H9 (cell line): Measurements from ENCODE around the gene FAM13B. TPM values are rescaled to one million over a fixed set of nuclear protein-coding genes. Genes with fewer than 3 reads are reported as not detected.
"Not testable (repeated sequence)": the region's sequence is repeated elsewhere in the genome, so short reads cannot be mapped to it uniquely, and the experiment has no call there.

Source experiments
- DNase-seq: peaks from one replicate; pipeline ENCODE4 v3.0.0-alpha.2; 2017
- H2AFZ ChIP-seq: one replicate; pipeline ENCODE4 v1.6.1; 2013; ENCODE audit warnings: mild to moderate bottlenecking, low read length, control low read depth, moderate library complexity
- H2AK5ac ChIP-seq: 2 replicates; pipeline ENCODE4 v1.6.1; 2013; ENCODE audit warnings: low read length, control low read depth, mixed read lengths; ENCODE audit not compliant: insufficient read length
- H2BK120ac ChIP-seq: one replicate; pipeline ENCODE4 v1.6.1; 2013; ENCODE audit warnings: low read depth, mild to moderate bottlenecking, low read length, control low read depth, inconsistent platforms; ENCODE audit not compliant: poor library complexity, severe bottlenecking
- H2BK12ac ChIP-seq: 2 replicates; pipeline ENCODE4 v1.6.1; 2013; ENCODE audit warnings: low read length, control low read depth, mixed read lengths, low read depth; ENCODE audit not compliant: insufficient read length
- H2BK15ac ChIP-seq: 2 replicates; pipeline ENCODE4 v1.6.1; 2013; ENCODE audit warnings: low read depth, low read length, control low read depth
- H2BK20ac ChIP-seq: one replicate; pipeline ENCODE4 v1.6.1; 2013; ENCODE audit warnings: low read depth, mild to moderate bottlenecking, low read length, control low read depth, inconsistent platforms; ENCODE audit not compliant: poor library complexity, severe bottlenecking
- H2BK5ac ChIP-seq: 2 replicates; pipeline ENCODE4 v1.6.1; 2013; ENCODE audit warnings: low read length, control low read depth, mixed read lengths; ENCODE audit not compliant: insufficient read length
- H3K14ac ChIP-seq: 2 replicates; pipeline ENCODE4 v1.6.1; 2013; ENCODE audit warnings: low read length, control low read depth; ENCODE audit not compliant: insufficient read depth
- H3K18ac ChIP-seq: 2 replicates; pipeline ENCODE4 v1.6.1; 2013; ENCODE audit warnings: low read depth, mild to moderate bottlenecking, mixed read lengths, low read length, control low read depth; ENCODE audit not compliant: insufficient read length
- H3K23ac ChIP-seq: 2 replicates; pipeline ENCODE4 v1.6.1; 2013; ENCODE audit warnings: low read length, control low read depth, mixed read lengths, low read depth; ENCODE audit not compliant: insufficient read length
- H3K23me2 ChIP-seq: 2 replicates; pipeline ENCODE4 v1.6.1; 2013; ENCODE audit warnings: low read depth, mild to moderate bottlenecking, mixed read lengths, low read length, control low read depth; ENCODE audit not compliant: insufficient read length, poor library complexity, severe bottlenecking
- H3K27ac ChIP-seq: 2 replicates; pipeline ENCODE4 v1.5.1; 2013; ENCODE audit warnings: low read length, control low read depth, mixed read lengths, low read depth; ENCODE audit not compliant: insufficient read length
- H3K27me3 ChIP-seq: 2 replicates; pipeline ENCODE4 v1.6.1; 2013; ENCODE audit warnings: low read length, control low read depth, inconsistent platforms; ENCODE audit not compliant: insufficient read depth
- H3K4ac ChIP-seq: 2 replicates; pipeline ENCODE4 v1.6.1; 2013; ENCODE audit warnings: low read depth, mild to moderate bottlenecking, control low read depth, inconsistent platforms, low read length, moderate library complexity
- H3K4me1 ChIP-seq: 2 replicates; pipeline ENCODE4 v1.6.1; 2013; ENCODE audit warnings: low read length, control low read depth, inconsistent platforms; ENCODE audit not compliant: insufficient read depth
- H3K4me2 ChIP-seq: 2 replicates; pipeline ENCODE4 v1.6.1; 2013; ENCODE audit warnings: low read length, control low read depth, mixed read lengths; ENCODE audit not compliant: insufficient read length, insufficient read depth
- H3K56ac ChIP-seq: 2 replicates; pipeline ENCODE4 v1.6.1; 2013; ENCODE audit warnings: low read depth, mild to moderate bottlenecking, mixed read lengths, low read length, control low read depth; ENCODE audit not compliant: insufficient read length
- H3K79me1 ChIP-seq: 2 replicates; pipeline ENCODE4 v1.6.1; 2013; ENCODE audit warnings: low read depth, mild to moderate bottlenecking, moderate library complexity, low read length, control low read depth, inconsistent platforms; ENCODE audit not compliant: insufficient read depth, poor library complexity, severe bottlenecking
- H3K79me2 ChIP-seq: 2 replicates; pipeline ENCODE4 v1.6.1; 2013; ENCODE audit warnings: low read length, control low read depth, inconsistent platforms; ENCODE audit not compliant: insufficient read depth
- H3K9ac ChIP-seq: 2 replicates; pipeline ENCODE4 v1.6.1; 2013; ENCODE audit warnings: low read length, control low read depth, mixed read lengths; ENCODE audit not compliant: insufficient read length; ENCODE audit errors: extremely low read depth
- H3K9me3 ChIP-seq: one replicate; pipeline ENCODE4 v1.6.1; 2013; ENCODE audit warnings: low read depth, low read length, inconsistent platforms; ENCODE audit not compliant: control insufficient read depth
- H3T11ph ChIP-seq: one replicate; pipeline ENCODE4 v1.6.1; 2013; ENCODE audit warnings: mild to moderate bottlenecking, low read length, control low read depth, inconsistent platforms
- H4K20me1 ChIP-seq: one replicate; pipeline ENCODE4 v1.6.1; 2013; ENCODE audit not compliant: control insufficient read depth, insufficient read length, insufficient read depth
- H4K5ac ChIP-seq: 2 replicates; pipeline ENCODE4 v1.6.1; 2013; ENCODE audit warnings: low read depth, mild to moderate bottlenecking, mixed read lengths, low read length, control low read depth; ENCODE audit not compliant: insufficient read length
- H4K8ac ChIP-seq: replicated peaks from 2 replicates; pipeline ENCODE4 v1.6.1; 2013; ENCODE audit warnings: low read length, control low read depth, mixed read lengths, low read depth; ENCODE audit not compliant: insufficient read length
- H4K91ac ChIP-seq: 2 replicates; pipeline ENCODE4 v1.6.1; 2013; ENCODE audit warnings: low read depth, mild to moderate bottlenecking, moderate library complexity, mixed read lengths, low read length, control low read depth; ENCODE audit not compliant: insufficient read length
- H3K27ac Mint-ChIP-seq, 3 experiments: 2 replicates in 2 of 3; 3 replicates in 1 of 3; pipeline ENCODE4 v1.8.0; 2020 to 2021; ENCODE audit warnings: mixed read lengths in 3 of 3, mild to moderate bottlenecking in 1 of 3, moderate library complexity in 1 of 3
- H3K27me3 Mint-ChIP-seq: 2 replicates; pipeline ENCODE4 v1.8.0; 2021; ENCODE audit warnings: low read depth, mild to moderate bottlenecking, moderate library complexity, mixed read lengths
- H3K36me3 Mint-ChIP-seq, 3 experiments: 2 replicates in 2 of 3; 3 replicates in 1 of 3; pipeline ENCODE4 v1.8.0; 2020 to 2021; ENCODE audit warnings: low read depth in 3 of 3, mixed read lengths in 3 of 3; ENCODE audit not compliant: insufficient read depth in 1 of 3
- H3K4me1 Mint-ChIP-seq, 2 experiments: 2 replicates each; pipeline ENCODE4 v1.8.0; 2020; ENCODE audit warnings: mixed read lengths in 2 of 2
- H3K4me3 Mint-ChIP-seq, 2 experiments: 2 replicates in 1 of 2; 3 replicates in 1 of 2; pipeline ENCODE4 v1.8.0; 2020 to 2021; ENCODE audit warnings: mild to moderate bottlenecking in 2 of 2, mixed read lengths in 2 of 2, moderate library complexity in 1 of 2
- H3K9me3 Mint-ChIP-seq, 2 experiments: 2 replicates in 1 of 2; 3 replicates in 1 of 2; pipeline ENCODE4 v1.8.0; 2020; ENCODE audit warnings: mild to moderate bottlenecking in 2 of 2, mixed read lengths in 2 of 2, moderate library complexity in 1 of 2
- CTCF ChIP-seq: fragments of 200-600 bp; sonication (generic); conservative IDR thresholded peaks from 3 replicates; pipeline ENCODE4 v1.8.0; 2021; ENCODE audit warnings: antibody characterized with exemption, mild to moderate bottlenecking
- WGBS: extraction: QIAGEN DNeasy Blood & Tissue Kit; methylation state at CpG from one replicate; pipeline ENCODE4 v1.1.7; 2013; ENCODE audit warnings: missing lambda C conversion rate, low lambda C conversion rate, mixed read lengths; ENCODE audit not compliant: insufficient read length; ENCODE audit errors: extremely low coverage; 5-methylcytosine and 5-hydroxymethylcytosine counted together
- total RNA-seq: library from RNA; stranded (reverse); gene quantifications from 2 replicates; pipeline ENCODE4 v1.2.1, GENCODE V29; 2021

The FAM13B gene
- total RNA-seq, 1 experiment from 2014 or later: 23.0 TPM

- no peak overlapping the region for H4K5ac ChIP-seq
- H2BK12ac ChIP-seq: no peak overlapping the region
- H2BK15ac ChIP-seq: no peak overlapping the region
- no peak overlapping the region for H3K56ac ChIP-seq
- no peak overlapping the region for H3T11ph ChIP-seq
- H3K27me3 ChIP-seq: no peaks in the 10 kb centered on the region; the same call in 1 of the 2 replicates
- no peak overlapping the region for H3K9ac ChIP-seq
- H3K27ac ChIP-seq: no peak overlapping the region
- H2BK120ac ChIP-seq: no peak overlapping the region
- no peak overlapping the region for H4K91ac ChIP-seq
- no peaks in the 10 kb centered on the region for H3K79me1 ChIP-seq
- peak; percentile 67 for DNase-seq
- no peaks in the 10 kb centered on the region for H3K23me2 ChIP-seq
- Mint-ChIP-seq H3K36me3 (no peaks in the 10 kb centered on the region), H3K9me3 (no peaks in the 10 kb centered on the region), H3K27ac (no peak overlapping the region; a peak in 1 of 7 replicates), H3K27me3 (peaks cover 5% of the 10 kb centered on the region), H3K4me1 (peaks cover 25% of the 10 kb centered on the region in 2 experiments), H3K4me3 (no peak overlapping the region)
- no peak overlapping the region for H4K8ac ChIP-seq
- peak; percentile 95 for TF ChIP-seq CTCF
- peaks cover 4% of the 10 kb centered on the region; the same call in 1 of the 2 replicates for H3K4me1 ChIP-seq
- 100% methylated on average over 1 of the region's 5 CpGs for WGBS
- H3K4me2 ChIP-seq: no peak overlapping the region
- no peak overlapping the region for H2BK20ac ChIP-seq
- H3K18ac ChIP-seq: no peak overlapping the region
- no peak overlapping the region for H3K14ac ChIP-seq
- H4K20me1 ChIP-seq: no peaks in the 10 kb centered on the region
- no peak overlapping the region for H2BK5ac ChIP-seq
- H3K79me2 ChIP-seq: no peaks in the 10 kb centered on the region
- no peak overlapping the region for H2AFZ ChIP-seq
- H3K9me3 ChIP-seq: no peaks in the 10 kb centered on the region
- no peak overlapping the region for H3K23ac ChIP-seq
- H3K4ac ChIP-seq: no peak overlapping the region
- H2AK5ac ChIP-seq: no peak overlapping the region
Measured at GRCh38 chr5:138077064-138077696, 44.3 kb upstream of the FAM13B start.

- DNase-seq, H3K27ac ChIP-seq, H2BK20ac ChIP-seq, H3K4ac ChIP-seq, H3K36me3 Mint-ChIP-seq, H3K9me3 ChIP-seq, H3K56ac ChIP-seq, H3K4me1 Mint-ChIP-seq, H2BK120ac ChIP-seq, H4K8ac ChIP-seq, H3K18ac ChIP-seq, H3K9me3 Mint-ChIP-seq, H4K20me1 ChIP-seq, H3K23me2 ChIP-seq, H3K27me3 Mint-ChIP-seq, H4K91ac ChIP-seq, H3K9ac ChIP-seq, H3K79me2 ChIP-seq, H2AFZ ChIP-seq, H4K5ac ChIP-seq, H2BK5ac ChIP-seq, H3T11ph ChIP-seq, H2BK12ac ChIP-seq, H3K23ac ChIP-seq, H3K4me1 ChIP-seq, H3K79me1 ChIP-seq, H2AK5ac ChIP-seq, H3K4me2 ChIP-seq, H3K14ac ChIP-seq, H3K27me3 ChIP-seq, H2BK15ac ChIP-seq: not testable (repeated sequence)
- Mint-ChIP-seq H3K27ac (peak overlapping the region in 1 of 3 experiments; percentile 74; a peak in 1 of 7 replicates), H3K4me3 (peak overlapping the region in 1 of 2 experiments; percentile 59; a peak in 2 of 5 replicates)
- no CpG with 5 or more reads among the region's 32 CpGs for WGBS
Measured at GRCh38 chr5:138070026-138070425, 37.1 kb upstream of the FAM13B start.
